ENCODE measurements around the gene LAPTM5. TPM values are rescaled to one million over a fixed set of nuclear protein-coding genes. Genes with fewer than 3 reads are reported as not detected.

The LAPTM5 gene
- total and polyA plus RNA-seq, 8 donors = 4.6 to 48.4 (median 35.4) TPM

DNA sequence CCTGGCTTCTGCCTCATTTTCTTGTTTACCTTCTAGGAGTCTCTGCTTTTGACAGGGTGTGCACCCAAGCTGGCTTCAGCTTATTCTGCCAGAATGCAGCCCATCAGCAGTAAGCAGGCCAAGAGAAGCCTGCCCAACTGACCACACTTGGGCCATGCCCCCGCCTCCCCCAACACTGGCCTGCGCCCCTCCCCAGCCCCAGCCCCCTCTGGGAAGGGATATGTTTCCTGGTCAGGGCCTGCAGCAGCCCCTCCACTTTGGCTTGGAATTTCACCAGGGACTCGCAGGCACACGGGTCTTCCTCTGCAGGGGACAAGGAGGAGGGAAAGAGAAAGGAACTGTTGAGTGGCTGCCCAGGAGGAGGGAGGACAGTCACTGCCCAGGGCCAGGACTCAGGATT is 43.5 kb downstream of the LAPTM5 start:
- Histone ChIP-seq H3K4me1 (peaks cover 3 to 17% (median 12%) of the 10 kb centered on the region in 4 donors), H3K27ac (no peak overlapping the region), H3K4me3 (no peak overlapping the region), H3K9me3 (peaks cover 0 to 8% (median 0%) of the 10 kb centered on the region in 4 donors), H3K36me3 (no peaks in the 10 kb centered on the region), H3K27me3 (no peaks in the 10 kb centered on the region)
- WGBS, 5 donors = 50 to 68% (median 55%) methylated on average over 4 of the region's 4 CpGs
- DNase-seq = no peak
- intact Hi-C loops (cut with DNase I; ENCODE audit: low total_unique reads) = no loop called here
- TF ChIP-seq POLR2AphosphoS5 (IDR thresholded peaks at IDR 0.05) (no peak), CTCF (IDR thresholded peaks at IDR 0.05) (no peak), EP300 (IDR thresholded peaks at IDR 0.05) (no peak), POLR2A (IDR thresholded peaks at IDR 0.05) (no peak)

DNA sequence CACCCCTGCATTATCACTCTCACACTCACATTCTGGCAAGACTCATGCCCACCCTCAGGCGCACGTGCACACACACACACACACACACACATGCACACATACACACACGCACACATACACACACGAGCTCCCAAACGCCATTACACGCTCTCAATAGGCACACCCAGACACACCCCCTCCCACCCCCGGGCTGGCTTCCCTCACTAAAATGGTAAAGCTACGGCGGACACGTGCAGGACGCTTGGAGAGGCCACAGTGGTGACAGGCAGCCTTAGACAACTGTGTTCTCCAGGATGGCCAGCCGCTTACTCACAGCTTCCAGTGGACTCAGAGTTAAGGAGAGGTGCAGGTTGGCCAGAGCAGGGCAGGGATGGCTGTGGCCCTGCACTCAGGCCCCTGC is 44.3 kb downstream of the LAPTM5 start:
- intact Hi-C loops (cut with DNase I; ENCODE audit: low total_unique reads) = no loop called here
- TF ChIP-seq CTCF (IDR thresholded peaks at IDR 0.05) = no peak
- no peak for TF ChIP-seq EP300 (IDR thresholded peaks at IDR 0.05)
- TF ChIP-seq POLR2A (IDR thresholded peaks at IDR 0.05) = no peak
- no peak for TF ChIP-seq POLR2AphosphoS5 (IDR thresholded peaks at IDR 0.05)
- 34 to 49% (median 43%) methylated on average over 12 of the region's 12 CpGs for WGBS, 5 donors

DNA sequence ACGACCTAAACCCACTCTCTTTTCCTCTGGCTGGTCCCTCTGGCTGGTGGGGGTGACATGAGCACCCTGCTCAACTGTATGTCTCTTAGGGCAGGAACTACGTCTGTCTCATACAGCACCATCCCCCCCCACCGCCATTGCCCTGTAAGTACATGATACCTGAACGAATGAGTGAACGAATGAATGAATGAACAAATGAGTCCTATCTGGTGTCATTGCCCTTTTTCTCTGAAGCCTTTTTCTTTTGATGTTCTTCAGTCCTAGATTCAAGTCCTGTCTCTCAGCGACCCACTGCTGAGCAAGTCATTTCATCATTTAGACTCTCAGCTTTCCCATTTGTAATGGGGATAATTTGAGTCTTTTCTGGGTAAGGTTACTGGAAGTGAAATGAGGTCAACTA is 45.0 kb downstream of the LAPTM5 start:
- Histone ChIP-seq H3K36me3 (no peaks in the 10 kb centered on the region), H3K4me3 (no peak overlapping the region), H3K4me1 (peaks cover 0 to 19% (median 9%) of the 10 kb centered on the region in 4 donors), H3K27me3 (peaks cover 0 to 5% (median 0%) of the 10 kb centered on the region in 3 donors), H3K27ac (no peak overlapping the region), H3K9me3 (peaks cover 0 to 8% (median 0%) of the 10 kb centered on the region in 4 donors)
- DNase-seq = no peak
- intact Hi-C loops (cut with DNase I; ENCODE audit: low total_unique reads) = no loop called here
- no peak for TF ChIP-seq CTCF (IDR thresholded peaks at IDR 0.05)
- TF ChIP-seq POLR2AphosphoS5 (IDR thresholded peaks at IDR 0.05) = no peak
- no peak for TF ChIP-seq POLR2A (IDR thresholded peaks at IDR 0.05)
- no peak for TF ChIP-seq EP300 (IDR thresholded peaks at IDR 0.05)
- WGBS, 5 donors = 73 to 88% (median 86%) methylated on average over 6 of the region's 6 CpGs

More for the DNA sequence above, 44.3 kb downstream of the LAPTM5 start:
- DNase-seq = peak in 1 of 2 donors; percentile 59
- no peaks in the 10 kb centered on the region for H3K36me3 ChIP-seq
- H3K27ac ChIP-seq = no peak overlapping the region
- H3K9me3 ChIP-seq = peaks cover 0 to 8% (median 0%) of the 10 kb centered on the region in 4 donors
- no peaks in the 10 kb centered on the region for H3K27me3 ChIP-seq
- H3K4me1 ChIP-seq = peaks cover 0 to 14% (median 8%) of the 10 kb centered on the region in 4 donors
- H3K4me3 ChIP-seq = no peak overlapping the region

DNA sequence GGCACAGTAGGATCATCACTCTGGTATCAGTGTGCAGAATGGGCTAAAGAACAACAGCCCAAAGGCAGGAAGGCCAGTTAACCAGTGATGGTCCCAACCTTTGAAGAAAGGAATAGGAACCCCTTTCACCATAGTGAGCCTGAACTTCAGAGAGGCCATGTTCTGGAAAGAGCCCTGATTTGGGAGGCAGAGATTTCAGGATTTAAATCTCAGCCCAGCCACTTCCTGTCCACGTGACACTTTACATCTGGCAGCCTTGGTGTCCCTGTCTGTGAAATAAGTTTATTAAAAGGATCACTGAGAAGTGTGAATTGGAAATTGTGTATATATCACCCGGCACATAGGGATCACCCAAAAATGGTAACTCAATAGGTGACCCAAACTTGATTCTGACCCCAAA is 47.2 kb downstream of the LAPTM5 start:
- H3K27ac ChIP-seq = no peak overlapping the region
- H3K4me1 ChIP-seq = peaks cover 0 to 26% (median 7%) of the 10 kb centered on the region in 4 donors
- intact Hi-C loops (cut with DNase I; ENCODE audit: low total_unique reads) = no loop called here
- no peak overlapping the region for H3K4me3 ChIP-seq
- peaks cover 0 to 17% (median 0%) of the 10 kb centered on the region in 3 donors for H3K27me3 ChIP-seq
- H3K36me3 ChIP-seq = no peaks in the 10 kb centered on the region
- no peak for TF ChIP-seq CTCF (IDR thresholded peaks at IDR 0.05)
- TF ChIP-seq POLR2A (IDR thresholded peaks at IDR 0.05) = no peak
- no peak for TF ChIP-seq EP300 (IDR thresholded peaks at IDR 0.05)
- no peak for TF ChIP-seq POLR2AphosphoS5 (IDR thresholded peaks at IDR 0.05)
- H3K9me3 ChIP-seq = peaks cover 0 to 1% (median 0%) of the 10 kb centered on the region in 4 donors
- DNase-seq = no peak
- 45 to 69% (median 60%) methylated on average over 2 of the region's 2 CpGs for WGBS, 5 donors
